ENCODE measurements around the gene SPATA6L.

DNA sequence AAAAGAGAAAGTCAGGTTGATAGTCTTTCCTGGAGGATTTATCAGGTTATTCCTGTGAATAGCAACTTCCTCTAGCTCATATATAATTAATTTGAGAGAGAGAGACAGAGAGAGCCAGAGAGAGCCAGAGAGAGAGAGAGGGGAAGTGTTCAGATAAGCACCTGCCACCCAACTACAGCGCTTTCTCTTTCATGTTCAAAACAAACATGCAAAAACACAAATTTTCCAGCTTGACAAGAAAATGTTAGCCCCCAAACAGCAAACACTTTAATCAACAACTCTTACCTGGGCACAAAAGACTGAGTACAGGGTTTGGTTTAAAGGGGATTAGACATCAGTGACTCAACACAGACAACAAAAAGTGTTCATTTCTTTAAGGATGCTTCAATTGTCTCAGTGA, 65.9 kb downstream of the SPATA6L start:
- TF ChIP-seq, protein P1, sequence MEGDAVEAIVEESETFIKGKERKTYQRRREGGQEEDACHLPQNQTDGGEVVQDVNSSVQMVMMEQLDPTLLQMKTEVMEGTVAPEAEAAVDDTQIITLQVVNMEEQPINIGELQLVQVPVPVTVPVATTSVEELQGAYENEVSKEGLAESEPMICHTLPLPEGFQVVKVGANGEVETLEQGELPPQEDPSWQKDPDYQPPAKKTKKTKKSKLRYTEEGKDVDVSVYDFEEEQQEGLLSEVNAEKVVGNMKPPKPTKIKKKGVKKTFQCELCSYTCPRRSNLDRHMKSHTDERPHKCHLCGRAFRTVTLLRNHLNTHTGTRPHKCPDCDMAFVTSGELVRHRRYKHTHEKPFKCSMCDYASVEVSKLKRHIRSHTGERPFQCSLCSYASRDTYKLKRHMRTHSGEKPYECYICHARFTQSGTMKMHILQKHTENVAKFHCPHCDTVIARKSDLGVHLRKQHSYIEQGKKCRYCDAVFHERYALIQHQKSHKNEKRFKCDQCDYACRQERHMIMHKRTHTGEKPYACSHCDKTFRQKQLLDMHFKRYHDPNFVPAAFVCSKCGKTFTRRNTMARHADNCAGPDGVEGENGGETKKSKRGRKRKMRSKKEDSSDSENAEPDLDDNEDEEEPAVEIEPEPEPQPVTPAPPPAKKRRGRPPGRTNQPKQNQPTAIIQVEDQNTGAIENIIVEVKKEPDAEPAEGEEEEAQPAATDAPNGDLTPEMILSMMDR (conservative IDR thresholded peaks at IDR 0.05), result no peak
- no peak for TF ChIP-seq EZH2 (IDR thresholded peaks at IDR 0.05; ENCODE audit: low read depth)
